Stimulated activated CD8-positive, alpha-beta memory T cell treated with anti-CD3 and anti-CD28 coated beads, Interleukin-15, amount 100 ng/mL, for 24 hours (primary cell): ENCODE results near the gene ZBTB44.
"Not testable (repeated sequence)": the region's sequence is repeated elsewhere in the genome, so short reads cannot be mapped to it uniquely, and the experiment has no call there.

Experiments used
- DNase-seq: peaks from one replicate; pipeline ENCODE4 v3.0.0-alpha.2; 2020; ENCODE audit warnings: low read depth

The ZBTB44 gene

GRCh38 chr11:130249929-130250328 is 64.8 kb downstream of the ZBTB44 start:
- not testable (repeated sequence) for DNase-seq

GRCh38 chr11:130249371-130249770 is 65.3 kb downstream of the ZBTB44 start:
- DNase-seq, result no peak

- DNase-seq, result no peak
These were observed 67.4 kb downstream of the ZBTB44 start for GRCh38 chr11:130247319-130247718.

DNA sequence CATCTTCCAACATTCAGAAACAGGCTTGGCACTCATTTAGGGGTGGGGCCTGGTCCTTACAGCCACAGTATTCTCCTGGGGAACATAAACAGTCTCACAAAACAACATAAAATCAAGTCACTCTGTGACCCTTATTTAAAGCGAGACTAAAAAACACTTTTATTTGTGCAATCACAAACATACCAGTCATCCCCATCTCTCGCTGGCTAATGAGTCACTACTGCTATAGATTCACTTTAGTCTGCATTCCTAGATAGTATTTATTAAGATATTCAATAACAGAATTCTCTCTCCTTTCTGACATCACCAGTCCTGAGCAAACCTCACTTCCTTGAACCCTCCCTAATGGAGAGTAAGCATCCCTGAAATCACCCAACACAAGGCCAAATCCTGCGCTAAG is 68.0 kb downstream of the ZBTB44 start:
- no peak for DNase-seq

GRCh38 chr11:130246270-130246669 is 68.4 kb downstream of the ZBTB44 start:
- DNase-seq, result no peak

- DNase-seq, result not testable (repeated sequence)
These were observed 69.3 kb downstream of the ZBTB44 start for GRCh38 chr11:130245375-130245774.

- no peak for DNase-seq
These were observed 69.9 kb downstream of the ZBTB44 start for GRCh38 chr11:130244848-130245247.

DNA sequence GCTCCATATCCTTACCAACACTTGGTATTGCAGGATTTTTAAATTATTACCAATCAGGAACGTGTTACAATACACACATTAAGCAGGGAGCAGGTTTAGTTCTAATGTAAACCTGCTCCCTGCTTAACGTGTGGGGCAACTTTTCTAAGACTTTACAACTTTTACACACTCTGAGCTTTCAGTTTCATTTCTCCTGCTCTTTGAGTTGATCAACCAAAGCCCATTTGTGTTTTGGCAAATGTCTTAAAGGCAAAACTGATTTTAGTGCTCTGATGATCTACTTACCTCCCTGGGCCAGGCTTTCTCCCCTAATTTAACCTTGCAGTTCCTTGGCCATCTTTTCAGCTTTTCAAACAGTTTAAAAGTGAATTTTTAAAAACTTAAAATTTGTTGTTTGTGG is 70.9 kb downstream of the ZBTB44 start:
- no peak for DNase-seq

DNA sequence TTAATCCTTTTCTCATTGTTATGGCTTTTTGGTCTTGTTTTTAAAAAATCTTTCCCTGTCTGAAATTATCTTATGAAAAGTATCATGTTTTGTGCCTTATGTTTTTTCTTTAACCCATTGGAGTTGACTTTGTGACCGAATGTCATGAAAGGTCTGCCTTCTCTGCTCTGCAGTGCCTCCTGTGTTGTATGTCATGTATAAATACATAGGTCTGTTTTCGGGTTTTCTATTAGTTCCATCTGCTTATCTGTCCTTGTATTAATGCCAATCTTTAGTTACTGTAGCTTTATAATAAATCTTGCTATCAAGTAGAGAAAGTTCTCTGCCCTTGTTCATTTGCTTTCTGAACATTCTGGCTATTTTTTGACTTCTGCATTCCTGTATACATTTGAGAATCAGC is 73.0 kb downstream of the ZBTB44 start:
- no peak for DNase-seq

DNA sequence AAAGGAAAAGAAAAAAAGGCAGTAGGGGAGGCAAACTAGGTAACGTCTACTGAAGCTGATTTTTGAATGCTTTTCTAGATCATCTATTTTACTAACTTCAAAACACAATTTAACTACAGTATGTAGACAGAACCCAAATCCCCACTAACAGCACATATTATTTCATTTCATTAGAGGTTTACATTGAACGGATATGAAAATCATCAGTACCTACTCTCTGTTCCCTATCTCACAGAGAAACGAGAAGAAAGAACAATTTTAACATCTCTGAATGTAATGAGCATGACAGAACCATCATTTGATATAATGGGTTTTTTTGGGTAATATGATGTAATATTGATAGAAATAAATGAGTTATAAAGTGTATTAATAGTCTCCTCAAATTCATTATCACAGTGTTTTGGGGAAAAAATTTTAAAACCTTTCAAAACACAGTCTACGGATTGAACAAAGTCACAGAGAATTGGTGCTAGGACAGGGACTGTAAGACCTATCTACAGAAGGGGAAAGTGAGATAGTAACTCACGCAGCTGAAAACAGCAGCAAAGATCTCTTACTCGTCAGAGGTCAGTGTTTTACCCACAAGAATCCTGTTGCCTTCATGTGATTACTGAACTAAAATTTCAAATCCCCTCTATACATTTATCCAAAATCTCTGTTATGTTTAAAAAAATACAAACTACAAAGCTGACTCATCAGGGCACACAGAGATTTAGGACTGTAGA is 77.3 kb downstream of the ZBTB44 start:
- DNase-seq, result no peak

DNA sequence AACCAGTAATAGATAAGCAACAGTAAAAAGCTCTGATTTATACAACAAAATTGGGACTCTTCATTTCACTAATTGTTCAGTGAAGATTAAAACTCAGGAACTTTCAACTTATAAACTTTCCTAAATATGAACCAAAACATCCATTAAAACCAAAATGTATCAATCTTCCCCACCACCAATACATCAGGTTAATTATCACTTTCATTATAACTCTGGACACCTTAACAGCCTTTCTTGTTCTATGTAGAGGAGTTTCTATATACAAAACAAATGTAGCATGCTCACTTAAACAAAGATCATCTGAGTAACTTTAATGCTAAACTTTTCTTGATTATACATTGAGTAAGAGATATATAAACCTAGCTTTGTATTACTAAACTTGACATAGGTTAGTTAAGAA is 80.4 kb downstream of the ZBTB44 start:
- DNase-seq, result no peak

DNA sequence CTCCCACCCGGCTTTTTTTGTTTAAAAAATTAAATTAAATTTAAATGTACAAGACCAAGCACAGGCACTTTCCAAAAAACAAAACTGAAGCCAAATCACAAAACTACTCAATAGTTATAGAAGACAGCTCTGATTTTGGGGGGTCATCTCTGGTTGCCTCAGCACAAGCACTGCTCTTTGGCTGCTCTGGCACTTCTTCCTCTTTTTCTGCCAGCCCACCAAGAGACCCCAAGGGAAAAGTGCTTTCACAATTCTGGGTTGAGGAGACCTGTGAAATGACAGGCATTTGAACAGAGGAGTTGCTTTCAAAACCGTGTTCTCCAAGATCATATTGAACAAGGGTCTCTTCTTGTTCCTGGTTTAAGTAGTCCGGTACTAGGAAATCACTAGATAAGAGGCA is 80.8 kb downstream of the ZBTB44 start:
- not testable (repeated sequence) for DNase-seq

DNA sequence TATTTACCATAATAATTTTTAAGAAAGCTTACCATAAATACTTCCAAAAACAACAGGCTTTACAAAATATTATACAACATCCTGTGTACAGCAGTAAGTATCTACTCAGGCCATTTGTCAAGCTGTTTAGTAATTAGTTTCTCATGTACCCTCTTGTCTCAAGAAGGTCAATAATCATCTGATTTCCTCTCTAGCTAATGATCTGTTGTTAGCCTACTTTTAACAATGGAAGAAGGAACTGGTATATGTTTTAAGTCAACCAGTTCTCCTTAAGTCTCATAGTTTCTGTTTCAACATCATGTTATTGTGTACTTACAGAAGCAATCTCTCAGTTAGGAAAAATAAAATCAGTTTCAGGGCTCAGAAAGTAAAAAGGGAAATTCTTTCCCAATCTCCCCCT is 81.2 kb downstream of the ZBTB44 start:
- not testable (repeated sequence) for DNase-seq

DNA sequence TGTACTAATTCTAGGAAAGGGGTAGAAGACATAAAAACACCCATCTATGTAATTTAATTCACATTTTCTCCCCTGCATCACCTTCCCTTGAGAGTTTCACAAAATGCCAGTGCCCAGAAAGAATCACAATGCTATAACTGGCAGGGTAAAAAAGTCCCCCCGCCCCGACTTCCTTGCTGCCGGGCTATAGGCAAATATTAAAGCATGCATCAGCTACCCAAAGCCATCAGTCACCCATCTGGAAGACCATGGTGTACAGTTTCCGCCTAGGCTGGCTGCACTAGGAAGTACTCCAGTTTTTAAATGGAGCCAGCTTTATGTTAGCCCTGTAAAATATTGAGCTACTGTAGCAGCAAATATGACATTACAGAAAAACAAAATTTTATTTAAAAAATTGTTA is 87.3 kb downstream of the ZBTB44 start:
- no peak for DNase-seq

DNA sequence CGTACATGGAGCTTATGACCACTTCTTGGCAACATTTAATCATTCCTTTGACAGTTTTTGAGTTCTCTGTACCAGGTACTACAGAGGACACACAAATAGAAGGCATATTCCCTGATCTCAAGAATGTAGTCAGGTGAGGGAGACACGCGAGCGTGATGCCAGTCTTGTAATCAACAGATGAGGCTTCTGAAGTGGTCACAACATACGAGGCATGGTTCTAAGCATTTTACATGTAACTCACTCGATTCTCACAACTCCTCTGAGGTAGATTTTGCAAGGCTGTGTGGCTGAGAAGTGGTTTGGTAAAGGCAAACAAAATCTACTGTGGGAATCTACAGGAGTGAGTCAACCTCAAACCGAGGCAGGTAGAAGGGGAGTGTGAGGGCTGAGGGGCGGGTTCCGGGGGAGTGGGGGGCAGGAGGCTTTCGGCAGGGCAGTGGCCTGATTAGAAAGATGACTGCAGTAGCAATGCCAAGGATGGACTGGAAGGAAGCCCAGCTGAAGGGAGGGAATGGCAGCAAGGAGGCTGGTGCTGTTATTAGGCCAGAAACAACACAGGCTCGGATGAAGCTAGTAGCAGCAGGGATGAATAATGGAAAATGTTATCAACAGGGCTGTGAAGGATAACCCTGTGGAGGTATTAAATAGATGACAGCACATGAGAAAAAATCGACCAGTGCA is 91.3 kb downstream of the ZBTB44 start:
- no peak for DNase-seq

- DNase-seq, result no peak
These were observed 94.2 kb downstream of the ZBTB44 start for GRCh38 chr11:130220311-130221035.

DNA sequence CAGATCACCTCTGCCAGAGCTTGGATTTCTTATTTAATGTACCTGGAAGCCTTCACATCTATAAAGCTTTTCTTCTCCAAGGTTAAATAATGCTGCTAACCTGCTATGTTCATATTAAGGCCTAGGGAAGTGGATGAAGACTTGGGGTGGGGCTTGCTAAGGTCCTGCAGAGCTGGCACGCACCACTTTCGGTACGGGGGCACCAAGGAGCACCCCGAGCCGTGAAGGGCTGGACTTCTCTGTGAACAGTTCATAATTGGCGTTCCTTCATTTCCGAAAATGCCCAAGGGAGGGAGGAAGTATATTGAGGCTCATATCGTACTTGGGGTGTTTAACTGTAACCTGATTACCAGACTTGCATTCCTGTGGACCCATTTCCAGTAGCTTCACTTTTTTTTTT is 95.6 kb downstream of the ZBTB44 start:
- DNase-seq, result no peak

DNA sequence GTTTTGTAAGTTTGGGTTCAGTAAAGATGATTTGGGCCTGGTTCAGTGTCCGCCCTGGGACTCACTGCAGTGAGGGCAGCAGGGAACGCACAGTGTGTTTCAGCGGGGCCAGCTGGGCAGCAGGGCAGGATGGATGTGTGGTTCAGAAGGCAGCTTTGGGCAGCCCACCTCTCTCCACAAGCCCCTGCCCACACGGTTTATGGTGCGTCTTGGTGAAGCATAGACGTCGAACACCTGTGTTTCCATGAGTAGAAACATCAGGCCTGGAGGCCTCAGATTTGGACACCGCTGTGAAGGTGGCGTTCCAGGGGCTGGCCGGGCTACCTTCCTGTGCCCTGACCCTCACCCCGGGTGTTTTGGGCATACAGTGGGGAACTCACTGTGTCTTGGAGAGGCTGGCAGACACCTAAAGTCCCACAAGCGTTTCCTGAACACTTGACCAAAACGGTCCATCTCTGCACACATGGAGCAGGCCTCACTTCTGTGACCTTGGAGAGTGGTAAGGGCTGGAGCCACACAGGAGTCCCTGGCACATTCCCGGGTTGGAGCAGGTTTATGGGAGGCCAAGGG is 96.1 kb downstream of the ZBTB44 start:
- no peak for DNase-seq

DNA sequence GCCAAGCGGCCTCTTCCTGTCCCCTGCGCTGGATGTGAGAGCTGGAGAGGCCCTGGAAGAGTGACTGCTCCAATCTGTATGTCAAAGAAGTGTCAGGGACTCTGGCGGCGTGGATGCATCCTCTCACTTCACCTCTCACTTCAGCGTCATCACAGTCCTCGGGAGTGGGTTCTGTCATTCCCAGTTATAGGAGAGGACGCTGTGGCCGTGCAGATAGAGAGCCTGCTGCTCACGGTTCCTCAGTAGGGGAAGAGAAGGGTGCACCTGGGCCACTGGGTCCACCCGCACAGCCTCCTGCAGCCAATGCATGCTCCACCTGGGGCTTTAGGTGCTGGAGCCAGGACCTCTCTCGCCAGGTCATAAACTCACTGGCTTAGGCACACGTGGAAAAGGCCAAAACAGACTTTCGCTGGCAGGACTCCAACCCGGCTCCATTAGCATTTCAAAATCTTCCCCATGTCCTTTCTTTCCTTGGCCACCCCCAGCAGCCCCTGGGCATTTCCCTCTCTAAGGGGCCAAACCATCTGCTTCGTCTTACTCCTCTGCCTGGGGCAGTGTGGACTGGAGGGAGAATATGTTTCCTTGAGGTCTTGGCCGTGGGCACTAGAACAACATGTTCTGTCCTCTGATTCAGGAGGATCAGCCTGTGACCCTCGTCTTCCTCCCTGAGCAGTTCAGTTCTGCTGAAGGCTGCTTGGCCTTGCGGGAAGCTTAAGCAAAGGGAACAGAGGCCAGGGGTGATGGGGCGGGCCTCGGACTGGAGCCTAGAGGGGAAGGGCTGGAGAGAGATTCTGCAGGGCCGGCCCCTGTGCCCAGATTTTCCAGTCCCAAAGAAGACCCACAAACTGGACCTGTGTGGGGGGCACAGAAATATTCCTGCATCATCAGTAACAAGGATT is 97.3 kb downstream of the ZBTB44 start:
- DNase-seq, result no peak

GRCh38 chr11:130216591-130217132 is 98.1 kb downstream of the ZBTB44 start:
- DNase-seq, result no peak

DNA sequence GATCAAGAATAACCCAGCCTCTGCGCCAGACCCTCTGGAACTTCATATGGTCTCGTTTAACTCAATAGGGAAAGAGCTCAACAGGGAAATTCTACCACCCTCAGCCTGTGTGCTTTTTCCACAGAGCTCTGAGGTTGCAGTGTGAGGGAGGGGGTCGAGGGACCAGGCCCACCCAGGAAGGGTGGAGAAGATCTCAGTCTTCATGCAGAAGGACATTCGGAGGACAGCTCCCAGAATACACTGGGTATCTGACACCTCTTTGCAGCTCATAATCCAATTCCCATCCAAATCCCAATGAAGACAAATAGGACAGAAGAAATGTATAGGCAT is 98.5 kb downstream of the ZBTB44 start:
- DNase-seq, result no peak
